ENCODE measurements around the gene P2RX1. TPM values are rescaled to one million over a fixed set of nuclear protein-coding genes. Genes with fewer than 3 reads are reported as not detected.

P2RX1 gene
- total RNA-seq, result 19.6 TPM
- polyA plus RNA-seq, result 126 TPM

- Histone ChIP-seq H3K36me3 (ENCODE audit: insufficient read depth) (no peaks in the 10 kb centered on the region), H3K4me3 (ENCODE audit: low read depth, low read length) (peak within 1 kb of the TSS; percentile 3), H3K4me1 (ENCODE audit: insufficient read depth) (no peaks in the 10 kb centered on the region), H3K27ac (ENCODE audit: low read depth) (no peak within 1 kb of the TSS)
- DNase-seq (ENCODE audit: extremely low spot score), result no peak
- WGBS, result 53% methylated on average over 28 of the region's 28 CpGs
Observed at GRCh38 chr17:3915995-3916696, at the start of gene P2RX1. TSS of gene P2RX1 (minus strand) at chr17:3916465. CDS start at chr17:3916225, 240 bp downstream.

- Histone ChIP-seq H3K4me3 (ENCODE audit: low read depth, low read length) (peak overlapping the region; percentile 62), H3K27ac (ENCODE audit: low read depth) (no peak overlapping the region), H3K36me3 (ENCODE audit: insufficient read depth) (no peaks in the 10 kb centered on the region), H3K4me1 (ENCODE audit: insufficient read depth) (no peaks in the 10 kb centered on the region)
- WGBS, result 19% methylated on average over 17 of the region's 17 CpGs
- no peak for DNase-seq (ENCODE audit: extremely low spot score)
Observed at GRCh38 chr17:3965118-3965800, 49.0 kb upstream of the P2RX1 start.

- WGBS, result under 1% methylated on average over 92 of the region's 92 CpGs
- Histone ChIP-seq H3K4me3 (ENCODE audit: low read depth, low read length) (peak within 1 kb of the TSS; percentile 62), H3K4me1 (ENCODE audit: insufficient read depth) (peaks cover 3% of the 10 kb centered on the region), H3K27ac (ENCODE audit: low read depth) (peak within 1 kb of the TSS; percentile 27), H3K36me3 (ENCODE audit: insufficient read depth) (no peaks in the 10 kb centered on the region)
- no peak for DNase-seq (ENCODE audit: extremely low spot score)
Observed at GRCh38 chr17:3964203-3965117, 48.2 kb upstream of the P2RX1 start, which contains the start of gene ATP2A3. TSS of gene ATP2A3 (minus strand) at chr17:3964437. CDS start at chr17:3964291, 146 bp downstream.

- no peak overlapping the region for H3K27ac ChIP-seq (ENCODE audit: low read depth)
- whole genome bisulfite sequencing, result 10% methylated on average over 64 of the region's 64 CpGs
- no peak for DNase-seq (ENCODE audit: extremely low spot score)
- peaks cover 3% of the 10 kb centered on the region for H3K4me1 ChIP-seq (ENCODE audit: insufficient read depth)
- peak overlapping the region; percentile 62 for H3K4me3 ChIP-seq (ENCODE audit: low read depth, low read length)
- no peaks in the 10 kb centered on the region for H3K36me3 ChIP-seq (ENCODE audit: insufficient read depth)
Observed at GRCh38 chr17:3963237-3964201, 47.3 kb upstream of the P2RX1 start.

- no peak overlapping the region for H3K4me3 ChIP-seq (ENCODE audit: low read depth, low read length)
- no peak overlapping the region for H3K27ac ChIP-seq (ENCODE audit: low read depth)
- no peaks in the 10 kb centered on the region for H3K36me3 ChIP-seq (ENCODE audit: insufficient read depth)
- DNase-seq (ENCODE audit: extremely low spot score), result no peak
- H3K4me1 ChIP-seq (ENCODE audit: insufficient read depth), result peaks cover 3% of the 10 kb centered on the region
Observed at GRCh38 chr17:3962965-3963236, 46.6 kb upstream of the P2RX1 start.

GRCh38 chr17:3962217-3962964 lies 46.1 kb upstream of the P2RX1 start:
- Histone ChIP-seq H3K27ac (ENCODE audit: low read depth) (no peak overlapping the region), H3K4me3 (ENCODE audit: low read depth, low read length) (no peak overlapping the region), H3K36me3 (ENCODE audit: insufficient read depth) (no peaks in the 10 kb centered on the region), H3K4me1 (ENCODE audit: insufficient read depth) (peaks cover 3% of the 10 kb centered on the region)
- no peak for DNase-seq (ENCODE audit: extremely low spot score)
- 67% methylated on average over 11 of the region's 11 CpGs for WGBS

GRCh38 chr17:3961564-3962047 lies 45.3 kb upstream of the P2RX1 start:
- peaks cover 3% of the 10 kb centered on the region for H3K4me1 ChIP-seq (ENCODE audit: insufficient read depth)
- no peak for DNase-seq (ENCODE audit: extremely low spot score)
- no peaks in the 10 kb centered on the region for H3K36me3 ChIP-seq (ENCODE audit: insufficient read depth)
- no peak overlapping the region for H3K4me3 ChIP-seq (ENCODE audit: low read depth, low read length)
- no peak overlapping the region for H3K27ac ChIP-seq (ENCODE audit: low read depth)
- WGBS, result 69% methylated on average over 5 of the region's 5 CpGs

GRCh38 chr17:3960764-3961163 lies 44.5 kb upstream of the P2RX1 start:
- Histone ChIP-seq H3K36me3 (ENCODE audit: insufficient read depth) (no peaks in the 10 kb centered on the region), H3K4me1 (ENCODE audit: insufficient read depth) (peaks cover 3% of the 10 kb centered on the region), H3K4me3 (ENCODE audit: low read depth, low read length) (no peak overlapping the region), H3K27ac (ENCODE audit: low read depth) (no peak overlapping the region)
- DNase-seq (ENCODE audit: extremely low spot score), result no peak
- 73% methylated on average over 14 of the region's 14 CpGs for WGBS

GRCh38 chr17:3959921-3960601 lies 43.8 kb upstream of the P2RX1 start:
- Histone ChIP-seq H3K4me3 (ENCODE audit: low read depth, low read length) (no peak overlapping the region), H3K27ac (ENCODE audit: low read depth) (no peak overlapping the region), H3K36me3 (ENCODE audit: insufficient read depth) (no peaks in the 10 kb centered on the region), H3K4me1 (ENCODE audit: insufficient read depth) (peaks cover 3% of the 10 kb centered on the region)
- 94% methylated on average over 14 of the region's 14 CpGs for WGBS
- DNase-seq (ENCODE audit: extremely low spot score), result no peak

- DNase-seq (ENCODE audit: extremely low spot score), result no peak
- WGBS, result 57% methylated on average over 15 of the region's 15 CpGs
- Histone ChIP-seq H3K4me3 (ENCODE audit: low read depth, low read length) (no peak overlapping the region), H3K4me1 (ENCODE audit: insufficient read depth) (peaks cover 3% of the 10 kb centered on the region), H3K27ac (ENCODE audit: low read depth) (no peak overlapping the region), H3K36me3 (ENCODE audit: insufficient read depth) (no peaks in the 10 kb centered on the region)
Observed at GRCh38 chr17:3959295-3959899, 43.1 kb upstream of the P2RX1 start.

GRCh38 chr17:3957735-3958599 lies 41.7 kb upstream of the P2RX1 start:
- Histone ChIP-seq H3K4me3 (ENCODE audit: low read depth, low read length) (no peak overlapping the region), H3K36me3 (ENCODE audit: insufficient read depth) (no peaks in the 10 kb centered on the region), H3K4me1 (ENCODE audit: insufficient read depth) (peaks cover 3% of the 10 kb centered on the region), H3K27ac (ENCODE audit: low read depth) (no peak overlapping the region)
- 76% methylated on average over 18 of the region's 18 CpGs for WGBS
- DNase-seq (ENCODE audit: extremely low spot score), result no peak

Data from urinary bladder (tissue), 4 donors.